ENCODE data around the gene USP44.

USP44 gene

GRCh38 chr12:95548056-95548538, 3.2 kb downstream of the USP44 start:
- no peak for DNase-seq

DNA sequence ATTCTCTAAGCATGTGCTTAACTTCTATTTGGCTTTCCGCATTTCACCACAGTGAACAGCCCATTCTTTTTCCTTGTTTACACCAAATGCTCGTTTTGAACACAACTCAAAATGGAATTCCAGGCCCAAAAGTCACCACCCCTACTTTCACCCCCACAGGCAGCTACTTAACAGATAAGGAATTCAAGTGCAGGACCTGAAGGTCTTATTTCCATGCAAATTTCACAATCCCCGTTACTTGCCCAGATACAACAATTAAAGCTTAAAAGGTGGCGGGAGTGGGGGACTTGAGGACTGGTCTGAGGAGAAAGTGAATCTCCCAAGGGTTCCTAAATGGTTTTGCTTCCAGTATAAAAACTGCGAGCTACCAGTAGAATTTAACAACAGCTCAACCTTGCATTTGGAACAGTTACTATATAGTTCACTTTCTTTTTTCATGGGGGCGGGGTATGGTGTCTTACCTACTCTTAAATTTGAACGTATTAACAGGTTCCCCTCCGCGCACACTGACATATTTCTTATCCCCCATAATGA, 3.7 kb downstream of the USP44 start:
- DNase-seq = peak; percentile 18

DNA sequence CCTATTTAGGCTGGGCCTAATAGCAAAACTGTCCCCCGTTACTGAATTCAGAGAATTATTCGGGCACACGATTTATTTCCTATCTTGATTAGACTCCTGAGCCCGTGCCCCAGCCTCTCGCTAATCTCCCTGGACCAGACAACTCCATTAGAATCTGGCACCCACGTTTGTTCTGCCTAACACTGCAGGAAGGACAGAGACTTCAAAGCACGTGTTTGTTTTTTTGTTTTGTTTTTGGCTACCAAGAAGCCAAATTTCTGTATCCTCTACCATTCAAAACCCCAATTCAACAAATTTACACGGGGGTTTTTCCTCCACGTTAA, 4.8 kb downstream of the USP44 start:
- DNase-seq = no peak

DNA sequence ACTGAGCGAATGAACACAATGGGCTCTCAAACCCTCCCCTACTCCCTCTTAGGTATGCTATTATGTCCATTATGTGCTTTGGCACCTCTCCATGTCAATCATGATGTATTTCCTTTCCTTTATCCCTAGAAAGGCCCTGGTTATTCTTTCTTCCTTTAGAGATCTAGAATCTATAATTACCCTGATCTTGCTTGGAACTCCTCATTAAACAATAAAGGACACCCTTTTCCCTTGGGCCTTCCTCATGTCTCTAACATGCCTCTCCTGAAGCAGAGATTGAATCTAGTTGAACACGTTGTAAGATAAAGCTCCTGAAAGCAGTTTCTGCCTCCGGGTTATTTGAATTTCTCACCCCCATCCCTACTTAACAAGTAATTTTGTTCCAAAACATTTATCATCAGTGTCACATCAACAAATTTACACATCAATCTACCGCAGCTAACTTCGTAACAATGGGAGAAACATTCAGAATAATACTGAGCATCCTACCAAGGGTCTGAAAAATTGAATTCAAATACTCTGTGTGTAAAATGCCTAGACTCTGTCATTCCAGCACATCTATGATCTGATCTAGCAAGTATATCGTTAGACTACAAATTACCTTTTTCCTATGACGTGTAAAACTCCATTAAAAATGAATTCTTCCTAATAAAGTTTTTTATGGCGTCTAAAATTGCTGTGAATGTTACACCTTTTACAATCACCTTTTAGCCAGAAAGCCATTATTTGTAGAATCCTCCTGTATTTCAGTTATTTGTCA, 5.4 kb downstream of the USP44 start:
- DNase-seq = no peak

- DNase-seq = no peak
Measured at GRCh38 chr12:95545303-95545702, 6.0 kb downstream of the USP44 start.

GRCh38 chr12:95544756-95545155, 6.5 kb downstream of the USP44 start:
- no peak for DNase-seq

GRCh38 chr12:95543305-95543704, 8.0 kb downstream of the USP44 start:
- DNase-seq = no peak

GRCh38 chr12:95541436-95541835, 9.8 kb downstream of the USP44 start:
- DNase-seq = no peak

GRCh38 chr12:95538656-95539055, 12.6 kb downstream of the USP44 start:
- DNase-seq = no peak

DNA sequence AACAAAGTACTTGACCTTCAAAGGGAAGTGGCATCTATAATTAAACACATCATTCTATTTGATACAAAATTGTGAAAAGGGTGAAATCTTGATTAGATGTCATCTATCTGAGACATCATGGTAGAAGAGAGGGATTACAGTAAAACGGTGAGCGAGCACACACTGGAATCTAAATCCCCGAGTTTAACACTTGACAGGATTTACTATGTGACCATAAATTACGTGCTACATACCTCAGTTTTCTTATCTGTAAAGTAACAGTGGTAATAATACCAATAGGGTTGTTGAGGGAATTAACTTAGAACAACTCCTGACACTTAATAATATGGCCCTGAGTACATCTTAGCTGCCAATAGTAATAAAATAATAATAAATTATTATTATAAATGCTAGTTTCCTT, 13.3 kb downstream of the USP44 start:
- no peak for DNase-seq

DNA sequence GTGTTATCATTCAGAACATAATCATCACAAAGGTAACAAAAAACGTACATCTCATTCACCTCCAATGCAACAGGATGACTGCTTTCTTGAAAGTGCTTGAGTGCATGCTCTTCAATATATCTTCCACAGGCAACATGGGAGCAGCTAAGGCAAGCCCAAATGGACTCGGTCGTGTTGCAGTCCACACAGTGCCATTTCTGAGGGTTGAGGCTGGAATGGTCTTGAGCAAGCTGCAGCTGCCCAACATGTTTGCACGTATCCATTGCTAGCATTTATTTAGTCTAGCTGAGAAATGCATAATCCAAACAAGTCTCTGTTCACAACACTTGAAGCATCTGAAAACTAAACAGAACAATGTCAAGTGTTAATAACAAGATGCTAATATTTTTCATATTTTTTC, 17.3 kb downstream of the USP44 start:
- no peak for DNase-seq

- DNase-seq = no peak
Measured at GRCh38 chr12:95532851-95533250, 18.4 kb downstream of the USP44 start.

DNA sequence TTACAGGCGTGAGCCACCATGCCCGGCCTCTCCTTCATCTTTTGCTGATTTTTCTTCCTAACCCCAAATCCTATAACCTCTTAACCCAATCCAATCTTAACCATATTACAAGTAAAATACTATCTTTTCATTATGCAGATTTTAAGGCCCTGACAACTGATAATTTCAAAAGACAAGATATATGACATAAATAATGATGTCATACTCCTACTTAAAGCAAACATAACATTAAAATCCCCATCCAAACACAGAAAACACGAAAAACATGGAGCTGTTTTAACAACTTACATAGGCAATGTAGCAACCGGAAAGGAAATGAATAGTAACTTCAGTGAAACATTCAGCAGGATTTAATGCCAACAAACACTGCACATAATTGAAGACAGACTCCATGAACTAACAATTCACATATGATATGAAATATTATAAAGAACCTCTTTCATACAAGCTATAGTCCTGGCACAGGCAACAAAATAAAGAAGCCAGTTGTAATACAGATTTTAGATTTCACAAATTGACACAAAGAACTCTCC, 21.5 kb downstream of the USP44 start:
- DNase-seq = no peak

- DNase-seq = no peak
Measured at GRCh38 chr12:95528431-95528830, 22.8 kb downstream of the USP44 start.

DNA sequence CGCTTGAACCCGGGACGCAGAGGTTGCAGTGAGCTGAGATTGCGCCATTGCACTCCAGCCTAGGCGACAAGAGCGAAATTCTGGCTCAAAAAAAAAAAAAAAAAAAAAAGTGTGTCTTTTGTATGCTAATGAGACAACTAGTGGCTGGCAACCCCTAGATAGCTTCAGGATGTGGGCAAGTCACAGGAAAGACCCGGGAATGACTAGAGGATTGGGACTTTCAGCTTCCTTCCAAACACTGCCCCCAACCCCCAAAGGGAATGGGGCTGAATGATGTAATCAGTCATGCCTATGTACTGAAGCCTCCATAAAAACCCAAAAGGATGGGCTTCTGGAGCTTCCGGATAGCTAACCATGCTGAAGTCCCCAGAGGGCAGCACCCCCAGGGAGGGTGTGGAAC, 28.6 kb downstream of the USP44 start:
- no peak for DNase-seq

GRCh38 chr12:95520816-95521215, 30.5 kb downstream of the USP44 start:
- DNase-seq = no peak

GRCh38 chr12:95518944-95519343, 32.3 kb downstream of the USP44 start:
- DNase-seq = no peak

- DNase-seq = no peak
Measured at GRCh38 chr12:95517246-95517645, 34.0 kb downstream of the USP44 start.

DNA sequence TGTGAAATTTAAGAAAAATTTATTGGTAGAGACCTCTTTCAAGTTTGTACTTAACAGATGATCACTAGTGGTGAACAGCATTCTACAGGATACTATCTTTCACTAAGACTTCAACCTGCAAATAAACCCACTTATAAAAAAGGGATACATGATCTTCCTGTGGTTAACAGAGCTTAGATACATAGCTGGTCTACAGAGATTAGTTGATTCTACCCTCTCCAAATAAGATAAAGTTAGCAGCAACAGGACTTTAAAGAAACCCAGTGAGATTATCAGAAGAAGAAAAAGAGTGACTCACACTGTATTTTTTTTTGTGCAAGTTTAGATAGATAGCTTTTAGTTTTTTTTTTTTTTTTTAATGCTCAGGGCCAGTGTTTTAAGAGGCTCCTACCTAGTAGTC, 34.5 kb downstream of the USP44 start:
- DNase-seq = no peak

DNA sequence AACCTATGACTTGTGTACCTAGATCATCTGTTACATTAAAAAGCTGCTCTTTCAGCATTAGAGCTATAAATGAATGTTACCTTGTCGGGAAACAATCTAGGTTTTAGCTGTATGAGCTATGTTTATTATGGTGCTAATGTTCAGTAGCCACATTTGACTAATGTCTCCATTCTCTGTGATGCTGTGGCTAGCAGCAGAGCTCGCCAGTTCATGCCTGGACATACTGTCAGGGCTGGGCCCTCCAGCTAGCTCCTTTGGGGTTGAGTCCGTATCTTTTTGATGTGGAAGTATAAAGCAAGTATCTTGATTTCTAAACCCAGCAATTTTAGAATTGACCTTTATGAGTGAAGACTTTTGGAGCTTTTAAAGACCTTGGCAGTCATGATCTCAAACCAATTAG, 36.1 kb downstream of the USP44 start:
- DNase-seq = no peak

GRCh38 chr12:95513599-95513998, 37.7 kb downstream of the USP44 start:
- DNase-seq = no peak

GRCh38 chr12:95511977-95512376, 39.3 kb downstream of the USP44 start:
- no peak for DNase-seq

DNA sequence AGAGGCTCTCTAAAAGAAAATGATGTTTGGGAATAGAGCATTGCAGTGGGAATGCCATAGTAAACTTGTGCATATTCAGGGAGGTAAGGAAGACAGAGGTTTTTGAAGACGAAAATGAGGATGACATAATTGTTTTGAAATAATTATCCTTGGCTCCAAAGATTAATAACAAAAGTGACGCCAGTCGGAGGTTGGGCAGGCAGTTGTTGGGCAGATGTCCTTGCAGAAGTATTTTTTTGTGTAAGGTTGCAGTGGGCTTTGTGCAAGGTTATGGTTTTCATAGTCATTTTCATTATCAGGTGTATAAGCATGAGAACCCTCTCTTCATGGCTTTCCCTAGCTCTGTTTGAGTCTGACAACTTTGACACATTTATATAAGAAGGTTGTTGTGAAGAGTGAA, 42.0 kb downstream of the USP44 start:
- no peak for DNase-seq

- DNase-seq = no peak
Measured at GRCh38 chr12:95506707-95507523, 44.4 kb downstream of the USP44 start.

Data from CD4-positive, alpha-beta T cell treated with Interleukin-10 for 1 hour (primary cell).